Pancreas (tissue), 10 donors: ENCODE data around the gene RMRP. TPM values are rescaled to one million over a fixed set of nuclear protein-coding genes. Genes with fewer than 3 reads are reported as not detected.
"Not testable (repeated sequence)": the region's sequence is repeated elsewhere in the genome, so short reads cannot be mapped to it uniquely, and the experiment has no call there.

Experiments used
- ATAC-seq, 4 donors: fragments of 200-7000 bp; cut with Tn5 transposase; one replicate each; pipeline versions ENCODE4 v1.8.0 to v1.9.1; 2020; ENCODE audit warnings: mild to moderate bottlenecking in 4 of 4, moderate library complexity in 4 of 4
- DNase-seq, 6 donors: peaks; one replicate each; pipeline ENCODE4 v3.0.0-alpha.2; 2020
- FAIRE-seq: peaks from 2 replicates; lab custom pipeline; 2012; peaks lifted over from hg19 to GRCh38; lab: Jason Lieb, UNC
- H3K27ac ChIP-seq, 4 donors: fragments of 200-600 bp; sonication (generic); 1 replicate in 3 of 4; 2 replicates in 1 of 4; pipeline versions ENCODE4 v1.5.0 to v1.8.0; 2020
- H3K27me3 ChIP-seq, 4 donors: fragments of 200-600 bp; one replicate each; pipeline ENCODE4 v1.8.0; 2021
- H3K36me3 ChIP-seq, 3 donors: fragments of 200-600 bp; sonication (generic) in 1 of 3; one replicate each; pipeline versions ENCODE4 v1.5.0 to v1.8.0; 2020 to 2021
- H3K4me1 ChIP-seq, 3 donors: fragments of 200-600 bp; one replicate each; pipeline ENCODE4 v1.8.0; 2021
- H3K4me3 ChIP-seq, 4 donors: fragments of 200-600 bp; sonication (generic) in 2 of 4; one replicate each; pipeline versions ENCODE4 v1.5.0 to v1.8.0; 2020 to 2021
- H3K9me3 ChIP-seq, 4 donors: fragments of 200-600 bp; one replicate each; pipeline ENCODE4 v1.8.0; 2021
- WGBS, 2 donors: extraction: QIAGEN DNeasy Blood & Tissue Kit; methylation state at CpG; one replicate each; pipeline ENCODE4 v1.1.7; 2013; 5-methylcytosine and 5-hydroxymethylcytosine counted together
- intact Hi-C, 3 donors: fragments of 100-400 bp; cut with DNase I; formaldehyde crosslinking; loops; one replicate each; pipeline versions ENCODE4 v1.11.1 to v1.14.2; 2022
- polyA plus RNA-seq, 2 donors: library from polyadenylated mRNA; stranded (reverse); fragments of 200-250 nt; gene quantifications; one replicate each; pipeline ENCODE4 v1.2.3, GENCODE V29; 2013
- total RNA-seq, 6 donors: library from RNA; stranded (reverse); fragmentation: NEBNext Ultra II Directional in 4 of 6; extraction: Animal tissue kit (Norgen Biotek cat#: 25700) in 4 of 6; gene quantifications; one replicate each; pipeline versions ENCODE4 v1.2.1 to v1.2.4, GENCODE V29; 2021 to 2023
- TF ChIP-seq, protein P1 (sequence below), 4 donors: fragments of 200-600 bp; sonication (generic) in 3 of 4; IDR thresholded peaks; one replicate each; pipeline versions ENCODE4 v1.5.0 to v1.8.0; 2021; ENCODE audit warnings: antibody characterized with exemption in 4 of 4
- donor health status: healthy with polysubstance abuse.
- donor health status: DM: no; HTN: no; CAD: no; lungs with moderate emphysema.
- donor health status: DM: no; HTN: no; CAD: no.
- donor health status: control.
- donor health status: control.
- donor health status: Bipolar disorder and iron deficiency.
- donor health status: DM: yes; HTN: yes; CAD: no.
- donor health status: DM: no; HTN: no; CAD: no.
- donor health status: DM: no; HTN: no; CAD: no.
- donor health status: DM: yes; HTN: yes; CAD: no.

RMRP gene
- total and polyA plus RNA-seq, 8 donors = 80.5 to 15,171 (median 9,544) TPM

GRCh38 chr9:35616681-35617459, 40.9 kb downstream of the RMRP start:
- H3K27me3 ChIP-seq = no peaks in the 10 kb centered on the region
- H3K36me3 ChIP-seq = no peaks in the 10 kb centered on the region
- H3K4me3 ChIP-seq = peak overlapping the region in 3 of 4 donors; percentile 20 to 45 (median 28)
- peak; percentile 47 to 77 (median 66) for ATAC-seq
- no peak for FAIRE-seq
- TF ChIP-seq, protein P1, sequence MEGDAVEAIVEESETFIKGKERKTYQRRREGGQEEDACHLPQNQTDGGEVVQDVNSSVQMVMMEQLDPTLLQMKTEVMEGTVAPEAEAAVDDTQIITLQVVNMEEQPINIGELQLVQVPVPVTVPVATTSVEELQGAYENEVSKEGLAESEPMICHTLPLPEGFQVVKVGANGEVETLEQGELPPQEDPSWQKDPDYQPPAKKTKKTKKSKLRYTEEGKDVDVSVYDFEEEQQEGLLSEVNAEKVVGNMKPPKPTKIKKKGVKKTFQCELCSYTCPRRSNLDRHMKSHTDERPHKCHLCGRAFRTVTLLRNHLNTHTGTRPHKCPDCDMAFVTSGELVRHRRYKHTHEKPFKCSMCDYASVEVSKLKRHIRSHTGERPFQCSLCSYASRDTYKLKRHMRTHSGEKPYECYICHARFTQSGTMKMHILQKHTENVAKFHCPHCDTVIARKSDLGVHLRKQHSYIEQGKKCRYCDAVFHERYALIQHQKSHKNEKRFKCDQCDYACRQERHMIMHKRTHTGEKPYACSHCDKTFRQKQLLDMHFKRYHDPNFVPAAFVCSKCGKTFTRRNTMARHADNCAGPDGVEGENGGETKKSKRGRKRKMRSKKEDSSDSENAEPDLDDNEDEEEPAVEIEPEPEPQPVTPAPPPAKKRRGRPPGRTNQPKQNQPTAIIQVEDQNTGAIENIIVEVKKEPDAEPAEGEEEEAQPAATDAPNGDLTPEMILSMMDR (IDR thresholded peaks at IDR 0.05) = no peak
- H3K9me3 ChIP-seq = no peaks in the 10 kb centered on the region
- H3K4me1 ChIP-seq = no peaks in the 10 kb centered on the region
- DNase-seq = peak; percentile 39 to 79 (median 66)
- 14 to 20% methylated on average over 39 to 51 of the region's 51 CpGs for WGBS, 2 donors
- H3K27ac ChIP-seq = no peak overlapping the region
- intact Hi-C loops = no loop called here

DNA sequence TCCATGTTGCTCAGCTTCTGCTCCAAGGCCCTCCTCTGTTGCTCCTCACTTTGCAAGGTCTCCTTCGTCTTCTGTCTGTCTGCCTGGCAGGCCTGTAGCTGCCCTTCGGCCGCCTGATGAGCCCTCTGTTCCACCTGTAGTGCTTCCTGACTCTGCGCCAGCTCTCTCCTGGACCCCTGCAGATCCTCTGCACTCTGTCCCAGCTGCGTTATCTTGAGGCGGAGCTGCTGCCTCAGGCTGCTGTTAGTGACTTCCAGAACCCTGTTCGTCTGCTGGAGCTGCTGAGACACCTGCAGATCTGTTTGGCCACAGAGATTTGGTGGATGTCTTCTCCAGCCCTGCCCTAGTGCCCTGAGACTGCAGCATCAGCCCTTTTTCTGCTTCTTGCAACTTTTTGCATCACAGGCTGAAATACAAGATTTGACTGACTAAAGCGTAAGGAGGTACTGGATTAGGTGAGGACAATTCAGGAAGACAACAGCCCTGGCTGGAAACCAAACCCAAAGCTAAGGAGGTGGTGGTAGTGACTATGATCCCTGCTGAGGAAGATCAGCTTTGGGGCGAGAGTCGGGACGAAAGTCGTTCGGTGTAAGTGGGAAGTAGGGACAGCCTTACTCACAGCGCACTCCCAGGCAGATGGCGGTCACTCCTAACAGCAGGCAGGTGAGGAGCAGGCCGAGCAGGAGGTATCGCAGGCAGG, 41.7 kb downstream of the RMRP start:
- H3K9me3 ChIP-seq = no peaks in the 10 kb centered on the region
- WGBS, 2 donors = 83 to 89% methylated on average over 17 of the region's 17 CpGs
- ATAC-seq (no peak), FAIRE-seq (no peak), DNase-seq (no peak)
- no peak overlapping the region for H3K27ac ChIP-seq
- H3K4me3 ChIP-seq = no peak overlapping the region
- H3K36me3 ChIP-seq = no peaks in the 10 kb centered on the region
- H3K27me3 ChIP-seq = no peaks in the 10 kb centered on the region
- intact Hi-C loops = no loop called here
- TF ChIP-seq, protein P1 (IDR thresholded peaks at IDR 0.05) = no peak
- H3K4me1 ChIP-seq = no peaks in the 10 kb centered on the region

- intact Hi-C loops = no loop called here
- Histone ChIP-seq H3K27me3 (no peaks in the 10 kb centered on the region), H3K36me3 (peaks cover 0 to 11% (median 0%) of the 10 kb centered on the region in 3 donors), H3K9me3 (no peaks in the 10 kb centered on the region), H3K4me1 (no peaks in the 10 kb centered on the region), H3K27ac (no peak overlapping the region), H3K4me3 (no peak overlapping the region)
- ATAC-seq = no peak
- no peak for FAIRE-seq
- TF ChIP-seq, protein P1 (IDR thresholded peaks at IDR 0.05) = no peak
- WGBS, 2 donors = 79 to 86% methylated on average over 2 of the region's 2 CpGs
- DNase-seq = no peak
Measured at GRCh38 chr9:35612843-35613242, 45.0 kb downstream of the RMRP start.

DNA sequence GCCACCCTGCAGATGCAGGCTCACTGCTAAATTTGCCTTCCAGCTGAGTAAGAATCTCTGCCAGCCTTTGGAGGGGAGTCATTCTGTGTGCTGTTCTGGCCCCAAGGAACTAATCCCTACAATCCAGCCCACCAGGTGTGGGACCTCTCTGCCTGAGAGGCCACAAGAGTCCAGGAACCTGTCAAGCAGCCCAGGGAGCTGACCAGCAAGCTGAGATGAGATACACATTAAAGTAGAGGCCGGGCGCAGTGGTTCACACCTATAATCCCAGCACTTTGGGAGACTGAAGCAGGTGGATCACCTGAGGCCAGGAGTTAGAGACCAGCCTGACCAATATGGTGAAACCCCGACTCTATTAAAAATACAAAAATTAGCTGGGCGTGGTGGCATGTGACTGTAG, 45.8 kb downstream of the RMRP start:
- H3K4me1 ChIP-seq, H3K4me3 ChIP-seq, FAIRE-seq, H3K27me3 ChIP-seq, ATAC-seq, H3K27ac ChIP-seq, DNase-seq, H3K9me3 ChIP-seq, intact Hi-C loops: not testable (repeated sequence)
- 82 to 83% methylated on average over 4 of the region's 4 CpGs for WGBS, 2 donors
- H3K36me3 ChIP-seq = peaks cover 0 to 11% (median 0%) of the 10 kb centered on the region in 3 donors

DNA sequence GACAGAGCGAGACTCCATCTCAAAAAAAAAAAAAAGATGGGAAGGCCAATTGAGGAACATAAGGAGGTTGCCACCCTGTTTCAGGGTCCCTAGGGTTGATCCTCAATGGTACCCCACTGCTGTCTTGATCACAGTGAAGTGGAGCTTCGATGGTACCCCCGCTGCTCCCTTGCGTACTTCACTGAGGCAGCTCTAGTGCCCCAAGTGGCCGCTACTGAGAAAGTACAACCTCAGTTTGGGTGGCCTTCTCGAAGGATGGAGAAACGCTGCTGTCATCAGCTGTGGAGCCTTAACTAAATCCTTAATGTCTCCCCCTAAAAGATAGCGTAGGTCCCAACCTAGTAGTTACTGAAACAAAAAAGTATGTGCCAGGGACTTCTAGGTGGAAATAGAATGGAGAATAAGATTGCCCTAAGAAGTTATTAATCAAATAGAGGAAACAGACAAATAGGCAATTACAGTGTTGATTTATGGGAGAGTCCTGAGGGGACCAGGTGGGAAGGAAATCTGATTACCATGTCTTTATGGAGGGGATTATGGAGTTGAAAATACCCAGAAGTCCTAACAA, 46.5 kb downstream of the RMRP start:
- peak; percentile 56 to 83 (median 72) for ATAC-seq
- H3K9me3 ChIP-seq = no peaks in the 10 kb centered on the region

More for the DNA sequence above, 46.5 kb downstream of the RMRP start:
- TF ChIP-seq, protein P1 (IDR thresholded peaks at IDR 0.05) = peak; percentile 19 to 53 (median 40)
- WGBS, 2 donors = 18 to 19% methylated on average over 8 of the region's 8 CpGs
- peaks cover 0 to 7% (median under 1%) of the 10 kb centered on the region in 3 donors for H3K4me1 ChIP-seq
- FAIRE-seq (no peak), DNase-seq (no peak)
- peaks cover 0 to 11% (median 0%) of the 10 kb centered on the region in 3 donors for H3K36me3 ChIP-seq
- intact Hi-C loops = no loop called here
- H3K27me3 ChIP-seq = no peaks in the 10 kb centered on the region
- H3K4me3 ChIP-seq = no peak overlapping the region
- no peak overlapping the region for H3K27ac ChIP-seq
